ENCODE results near the gene ERMP1.
A peak's percentile ranks its signal among the peaks of the same experiment; 100 is the strongest.
"Not testable (repeated sequence)": the region's sequence is repeated elsewhere in the genome, so short reads cannot be mapped to it uniquely, and the experiment has no call there.

The ERMP1 gene

GRCh38 chr9:5832538-5833529 is at the start of gene ERMP1:
TSS of gene ERMP1 (minus strand) at chr9:5833117. CDS start at chr9:5833027, 90 bp downstream.
- peak; percentile 85 for DNase-seq

GRCh38 chr9:5882244-5883012 is 49.5 kb upstream of the ERMP1 start:
- DNase-seq = not testable (repeated sequence)

DNA sequence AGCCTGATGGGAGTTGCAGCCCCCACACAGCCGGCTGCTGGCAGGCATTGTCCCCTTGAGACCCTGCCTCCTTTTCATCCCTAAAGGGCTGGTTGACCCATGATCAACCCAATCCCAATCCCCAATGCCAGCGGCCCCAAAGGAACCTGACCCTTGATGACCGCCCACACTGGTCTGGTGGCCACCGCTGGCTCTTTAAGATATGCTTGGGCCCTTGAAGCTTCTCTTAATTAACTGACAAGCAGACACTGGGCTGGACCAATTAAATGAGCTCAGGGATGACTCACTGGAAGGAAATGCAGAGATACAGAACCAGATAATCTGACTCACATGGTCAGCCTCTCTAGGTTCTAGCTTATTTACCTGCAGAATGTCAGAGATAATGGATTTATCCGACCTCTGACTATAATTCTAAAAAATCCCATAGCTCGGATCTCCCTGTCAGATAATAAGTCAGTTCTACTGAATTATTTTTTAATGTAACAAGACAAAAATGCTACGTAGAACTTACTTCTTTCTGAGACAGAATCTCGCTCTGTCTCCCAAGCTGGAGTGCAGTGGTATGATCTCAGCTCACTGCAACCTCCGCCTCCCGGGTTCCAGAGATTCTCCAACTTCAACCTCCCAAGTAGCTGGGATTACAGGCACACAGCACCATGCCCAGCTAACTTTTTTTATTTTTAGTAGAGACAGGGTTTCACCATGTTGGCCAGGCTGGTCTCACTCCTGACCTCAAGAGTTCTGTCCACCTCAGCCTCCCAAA is 46.7 kb upstream of the ERMP1 start:
- DNase-seq = no peak

DNA sequence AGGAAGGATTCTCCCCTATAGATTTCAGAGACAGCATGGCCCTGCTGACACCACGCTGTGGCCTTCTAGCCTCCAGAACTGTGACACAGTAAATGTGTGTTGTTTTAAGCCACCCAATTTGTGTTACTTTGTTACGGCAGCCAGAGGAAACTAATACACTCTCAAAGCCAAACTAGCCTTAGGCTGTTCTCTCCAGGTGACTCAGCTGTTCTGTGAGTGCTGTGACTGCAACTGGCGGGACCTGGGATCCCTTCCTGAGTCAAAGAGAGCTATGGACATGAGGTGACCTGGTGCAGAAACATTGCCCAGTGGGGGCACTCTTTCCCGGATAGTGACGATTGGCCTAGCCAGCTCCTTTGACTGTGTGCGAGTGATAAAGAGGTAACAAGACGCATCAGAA is 43.8 kb upstream of the ERMP1 start:
- DNase-seq = no peak

DNA sequence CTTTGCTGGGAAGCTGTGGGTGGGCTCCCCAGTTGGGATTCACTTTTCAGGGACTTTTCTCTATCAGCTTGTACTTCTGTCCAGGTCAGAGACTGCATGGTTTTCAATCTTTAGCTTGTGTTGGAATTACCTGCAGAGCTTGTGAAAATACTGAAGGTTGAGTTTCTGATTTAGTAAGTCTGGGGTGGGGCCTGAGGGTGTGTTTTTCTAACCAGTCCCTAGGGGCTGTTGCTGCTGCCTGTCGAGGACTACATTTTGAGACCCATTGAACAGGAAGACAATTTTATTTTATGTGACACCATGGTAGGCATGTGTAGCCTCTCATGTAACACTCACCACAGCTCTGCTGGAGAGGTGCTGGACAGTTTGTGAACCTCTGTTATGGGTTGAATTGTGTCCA is 43.1 kb upstream of the ERMP1 start:
- no peak for DNase-seq

- DNase-seq = no peak
Observed at GRCh38 chr9:5874048-5874447, 41.1 kb upstream of the ERMP1 start.

DNA sequence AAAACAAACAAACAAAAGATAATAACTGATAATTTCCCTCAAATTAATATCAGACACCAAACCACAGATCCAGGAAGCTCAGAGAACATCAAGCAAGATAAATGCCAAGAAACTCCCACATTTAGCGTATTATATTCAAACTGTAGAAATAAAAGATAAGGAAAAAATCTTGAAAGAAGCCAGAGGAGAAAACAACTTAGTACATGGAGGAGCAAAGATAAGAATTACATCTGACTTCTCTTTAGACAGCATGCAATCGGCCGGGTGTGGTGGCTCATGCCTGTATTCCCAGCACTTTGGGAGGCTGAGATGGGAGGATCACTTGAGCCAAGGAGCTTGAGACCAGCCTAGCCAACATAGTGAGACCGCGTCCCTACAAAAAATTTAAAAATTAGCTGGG is 40.5 kb upstream of the ERMP1 start:
- DNase-seq = no peak

DNA sequence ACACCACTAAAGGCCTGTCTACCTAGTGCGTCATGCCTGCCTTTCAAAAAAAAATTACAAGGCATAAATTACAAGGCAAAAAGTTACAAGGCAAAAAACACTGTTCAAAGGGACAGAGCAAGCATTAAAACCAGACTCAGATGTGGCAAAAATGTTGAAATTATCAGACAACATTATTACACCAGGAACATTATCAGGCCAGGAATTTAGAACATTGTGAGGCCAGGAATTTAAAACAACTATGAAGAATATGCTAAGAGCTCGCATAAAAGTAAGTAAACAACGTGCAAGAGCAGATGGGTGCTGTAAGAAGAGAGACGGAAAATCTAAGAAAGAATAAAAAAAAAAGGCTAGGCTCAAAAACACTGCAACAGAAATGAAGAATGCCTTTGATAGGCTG is 39.6 kb upstream of the ERMP1 start:
- no peak for DNase-seq

DNA sequence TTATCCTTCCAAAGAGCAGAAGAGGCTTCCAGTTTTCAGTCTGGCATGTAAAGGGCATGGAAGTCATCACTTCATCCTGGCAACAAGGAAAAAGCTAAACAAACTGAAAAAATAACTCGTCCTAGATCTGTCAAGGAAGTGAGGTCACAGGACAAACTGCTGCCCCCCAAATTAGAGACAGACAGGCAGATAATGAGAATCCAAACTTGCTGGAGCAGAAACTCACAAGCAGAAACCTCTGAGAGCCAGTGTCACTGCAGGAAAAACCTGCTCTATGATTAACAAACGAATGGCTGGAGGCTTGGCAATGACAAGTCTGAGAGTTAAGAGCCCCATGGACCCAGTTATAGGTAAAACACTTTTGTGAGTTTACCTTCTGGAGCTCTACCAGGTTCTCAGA is 38.9 kb upstream of the ERMP1 start:
- no peak for DNase-seq

DNA sequence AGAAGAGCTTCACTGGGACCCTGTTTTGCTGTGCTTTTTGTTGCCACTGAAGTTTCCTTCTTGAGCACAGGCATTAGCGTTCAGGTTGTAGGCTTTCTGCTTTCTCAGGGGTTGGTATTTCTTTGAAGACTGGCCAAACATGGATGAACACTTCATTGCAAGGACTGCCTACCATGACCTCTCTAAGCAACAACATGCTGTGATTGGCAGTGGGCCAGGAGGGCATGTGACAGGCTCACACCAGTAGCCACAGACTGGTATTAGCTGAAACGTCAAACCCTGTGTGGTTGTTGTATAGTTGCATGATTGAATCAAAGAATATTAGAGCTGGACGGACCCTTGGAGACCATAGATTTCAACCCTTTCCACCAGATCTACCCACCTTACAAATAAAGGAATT is 37.8 kb upstream of the ERMP1 start:
- peak; percentile 35 for DNase-seq

GRCh38 chr9:5870020-5870339 is 37.1 kb upstream of the ERMP1 start:
- no peak for DNase-seq

GRCh38 chr9:5869315-5870019 is 36.5 kb upstream of the ERMP1 start:
- DNase-seq = no peak

DNA sequence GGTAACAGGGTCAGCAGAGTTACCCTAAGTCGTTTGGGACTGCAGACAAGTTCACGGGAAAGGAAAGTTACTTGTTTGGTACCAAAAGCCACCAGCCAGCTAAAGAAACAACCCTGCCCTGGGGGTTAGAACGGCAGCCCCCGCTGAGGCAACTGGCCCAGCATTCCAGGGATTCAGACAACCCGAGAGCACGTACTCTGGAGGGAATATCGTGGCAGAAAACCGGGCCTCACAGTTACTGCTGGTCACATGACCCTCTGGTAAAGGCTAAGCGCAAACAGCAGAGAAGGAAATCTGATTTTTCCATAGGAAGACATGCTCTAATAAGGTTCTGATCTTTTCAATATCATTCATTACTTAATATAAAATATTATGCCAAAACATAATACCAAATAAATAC is 35.3 kb upstream of the ERMP1 start:
- no peak for DNase-seq

DNA sequence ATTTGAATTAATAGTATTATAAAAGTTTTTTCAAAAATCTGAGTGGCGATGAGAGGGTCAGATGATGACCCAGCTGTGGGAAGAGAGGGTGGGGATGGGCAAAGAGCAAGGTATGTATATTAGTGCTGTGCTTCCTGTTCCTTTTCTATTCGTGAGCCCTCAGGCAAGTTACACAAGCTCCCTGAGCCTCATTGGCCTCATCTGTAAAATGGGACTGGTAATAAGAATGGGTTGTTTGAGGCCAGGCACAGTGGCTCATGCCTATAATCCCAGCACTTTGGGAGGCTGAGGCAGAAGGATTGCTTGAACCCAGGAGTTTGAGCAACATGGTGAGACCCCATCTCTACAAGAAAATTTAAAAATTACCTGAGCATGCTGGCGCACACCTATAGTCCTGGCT is 33.8 kb upstream of the ERMP1 start:
- no peak for DNase-seq

DNA sequence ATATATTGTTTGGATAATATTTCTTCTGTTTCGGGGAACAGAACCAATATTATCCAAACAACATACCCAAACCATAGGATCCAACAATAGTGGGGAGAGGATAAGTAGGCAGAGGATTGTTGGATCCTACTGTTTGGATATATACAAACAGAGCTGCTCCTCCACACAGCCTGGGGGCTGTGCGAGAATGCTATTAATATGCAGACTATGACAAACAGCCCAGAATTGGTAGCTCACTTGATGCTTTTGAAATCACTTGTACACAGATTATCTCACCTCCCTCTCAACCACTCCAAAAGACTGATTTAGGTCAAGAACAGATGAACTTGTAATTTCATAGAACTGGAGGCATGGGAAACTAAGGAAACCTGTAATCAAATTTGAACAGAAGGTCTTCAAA is 33.4 kb upstream of the ERMP1 start:
- DNase-seq = no peak

DNA sequence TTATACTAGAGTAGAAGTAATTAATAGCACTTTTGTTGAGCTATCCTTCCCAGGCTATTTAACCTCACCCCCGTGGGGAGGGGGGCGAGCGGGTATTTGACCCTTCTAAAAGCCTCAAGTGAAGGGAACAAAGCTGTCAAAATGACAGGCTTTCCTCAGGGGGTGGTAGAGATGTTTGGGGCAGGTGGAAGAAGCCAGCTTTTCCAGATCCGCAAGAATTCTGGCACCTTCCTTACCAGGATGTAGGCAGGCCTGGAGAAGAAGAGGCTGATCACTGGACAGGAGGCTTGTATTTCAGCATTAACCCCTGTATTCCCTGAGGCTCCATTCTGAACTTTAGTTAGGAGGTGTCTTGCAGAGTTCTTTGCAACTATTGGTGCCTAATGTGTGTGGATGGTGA is 31.5 kb upstream of the ERMP1 start:
- no peak for DNase-seq

- no peak for DNase-seq
Observed at GRCh38 chr9:5863092-5863746, 30.3 kb upstream of the ERMP1 start.

GRCh38 chr9:5858833-5859232 is 25.9 kb upstream of the ERMP1 start:
- no peak for DNase-seq

GRCh38 chr9:5857928-5858327 is 25.0 kb upstream of the ERMP1 start:
- no peak for DNase-seq

DNA sequence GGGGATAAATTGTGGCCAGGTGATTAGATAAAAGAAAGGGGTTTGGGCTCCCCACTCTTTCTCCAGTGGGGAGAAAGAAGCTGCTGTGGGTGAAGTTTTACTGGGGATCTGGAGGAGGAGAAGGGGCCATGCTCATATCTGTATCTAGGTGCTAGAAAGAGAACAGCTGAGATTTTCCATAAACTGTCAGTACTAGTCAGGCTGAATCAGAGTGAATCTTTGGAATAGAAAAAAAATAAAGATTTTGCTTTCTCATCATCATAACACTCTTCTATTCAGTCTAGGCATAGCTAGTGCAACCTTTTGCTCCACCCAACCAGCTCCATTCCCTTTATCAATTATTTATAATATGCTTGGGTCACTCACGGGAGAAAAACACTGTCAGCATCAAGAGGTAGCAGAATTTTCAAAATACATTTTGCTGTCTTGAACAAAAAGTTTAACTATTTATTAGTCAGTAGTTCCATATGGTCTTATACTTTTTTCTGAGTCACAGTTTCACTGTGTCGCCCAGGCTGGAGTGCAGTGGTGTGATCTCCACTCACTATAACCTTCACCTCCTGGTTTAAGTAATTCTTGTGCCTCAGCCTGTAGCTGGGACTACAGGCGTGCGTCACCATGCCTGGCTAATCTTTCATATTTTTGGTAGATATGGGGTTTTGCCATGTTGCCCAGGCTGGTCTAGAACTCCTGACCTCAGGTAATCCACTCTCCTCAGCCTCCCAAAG is 21.3 kb upstream of the ERMP1 start:
- DNase-seq = no peak

DNA sequence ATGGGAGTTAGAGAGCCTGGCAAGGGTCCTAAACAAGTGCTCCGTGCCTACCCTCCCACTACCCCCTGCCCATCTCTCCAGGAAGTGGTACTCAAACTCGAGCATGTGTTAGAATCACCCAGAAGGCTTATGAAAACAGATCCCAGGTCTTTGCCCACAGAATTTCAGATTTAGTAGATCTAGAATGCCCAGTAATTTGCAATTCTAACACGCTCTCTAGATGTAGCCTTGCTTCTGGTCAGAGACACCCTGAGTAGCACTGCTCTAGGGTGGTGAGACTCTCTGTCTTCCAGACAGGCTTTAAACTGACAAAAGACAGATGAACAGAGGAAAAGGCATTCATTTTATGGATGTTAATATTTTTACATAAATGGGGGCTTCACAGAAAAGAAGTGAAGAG is 20.7 kb upstream of the ERMP1 start:
- no peak for DNase-seq

- no peak for DNase-seq
Observed at GRCh38 chr9:5852987-5853386, 20.1 kb upstream of the ERMP1 start.
